K562 (cell line): ENCODE measurements around the gene RAD23B. TPM values are rescaled to one million over a fixed set of nuclear protein-coding genes. Genes with fewer than 3 reads are reported as not detected.
A peak's percentile ranks its signal among the peaks of the same experiment; 100 is the strongest.

Experiments
- ATAC-seq: fragments of 200-7000 bp; cut with Tn5 transposase; 3 replicates; pipeline ENCODE4 v1.9.1; 2020; ENCODE audit warnings: moderate library complexity
- BruUV-seq: library from RNA; stranded (reverse); fragments of 400-500 nt; replicated peaks from 2 replicates; lab custom pipeline; 2021; lab: Mats Ljungman, UMichigan
- CTCF ChIA-PET: fragments of 300-600 bp; formaldehyde crosslinking; extraction: SDS; loops from one replicate; lab custom pipeline; 2021; ENCODE audit warnings: low intra/inter-chr PET ratio; lab: Yijun Ruan, JAX
- POLR2A ChIA-PET: fragments of 300-600, 350-650 bp; sonication (Branson Sonifier 250); formaldehyde crosslinking; extraction: SDS; loops from one replicate; lab custom pipeline; 2021; ENCODE audit warnings: antibody characterized with exemption, inconsistent platforms; lab: Yijun Ruan, JAX
- DNase-seq, 4 experiments: peaks; one replicate each; pipeline versions ENCODE4 v3.0.0 to v3.0.0-alpha.2; 2011 to 2018; ENCODE audit warnings: low spot score in 3 of 4, mixed read lengths in 3 of 4; ENCODE audit errors: extremely low read depth in 1 of 4
- FAIRE-seq: peaks from 2 replicates; lab custom pipeline; 2011; peaks lifted over from hg19 to GRCh38; lab: Jason Lieb, UNC
- H2AFZ ChIP-seq: 2 replicates; pipeline ENCODE4 v1.6.0; 2011; ENCODE audit warnings: low read depth, low read length, control low read depth, inconsistent platforms
- H3K27ac ChIP-seq: fragments of 200-600 bp; 3 replicates; pipeline ENCODE4 v1.8.0; 2011; ENCODE audit warnings: low read depth, mild to moderate bottlenecking, control low read depth, inconsistent platforms, low read length, moderate library complexity, mixed read lengths; ENCODE audit errors: extremely low read depth
- H3K27me3 ChIP-seq, 2 experiments: fragments of 300-600 bp in 1 of 2; 2 replicates in 1 of 2; 3 replicates in 1 of 2; pipeline versions ENCODE4 v1.6.0 to v1.8.0; 2011; ENCODE audit warnings: inconsistent platforms in 2 of 2, low read length in 2 of 2, mild to moderate bottlenecking in 1 of 2, mixed read lengths in 1 of 2, moderate library complexity in 1 of 2; ENCODE audit not compliant: control insufficient read depth in 2 of 2, insufficient read depth in 2 of 2
- H3K36me3 ChIP-seq: fragments of 300-600 bp; 3 replicates; pipeline ENCODE4 v1.8.0; 2011; ENCODE audit warnings: mild to moderate bottlenecking, low read length, inconsistent platforms; ENCODE audit not compliant: control insufficient read depth, insufficient read depth
- H3K4me1 ChIP-seq, 2 experiments: fragments of 200-600 bp in 1 of 2; replicated peaks in 1 of 2; 2 replicates in 1 of 2; 3 replicates in 1 of 2; pipeline versions ENCODE4 v1.5.1 to v1.8.0; 2011; ENCODE audit warnings: inconsistent platforms in 2 of 2, low read length in 2 of 2, mild to moderate bottlenecking in 1 of 2, mixed read lengths in 1 of 2, moderate library complexity in 1 of 2; ENCODE audit not compliant: control insufficient read depth in 2 of 2, insufficient read depth in 2 of 2
- H3K4me2 ChIP-seq: 2 replicates; pipeline ENCODE4 v1.6.1; 2011; ENCODE audit warnings: low read length, control low read depth, inconsistent platforms, mixed read lengths; ENCODE audit not compliant: insufficient read depth
- H3K4me3 ChIP-seq: fragments of 200-600 bp; sonication (generic), shearing (Covaris generic); 2 replicates; pipeline ENCODE4 v1.5.1; 2016; ENCODE audit warnings: control low read depth, inconsistent platforms
- H3K79me2 ChIP-seq: fragments of 200-600 bp; 3 replicates; pipeline ENCODE4 v1.8.0; 2011; ENCODE audit warnings: low read length, inconsistent platforms; ENCODE audit not compliant: control insufficient read depth, insufficient read depth
- H3K9ac ChIP-seq, 2 experiments: 2 replicates each; pipeline versions ENCODE4 v1.6.0 to v1.6.1; 2011; ENCODE audit warnings: low read depth in 2 of 2, low read length in 2 of 2, control low read depth in 1 of 2, inconsistent platforms in 1 of 2, mild to moderate bottlenecking in 1 of 2, mixed read lengths in 1 of 2; ENCODE audit not compliant: insufficient read depth in 1 of 2
- H3K9me1 ChIP-seq: one replicate; pipeline ENCODE4 v1.6.0; 2011; ENCODE audit warnings: inconsistent platforms, mild to moderate bottlenecking, low read length, moderate library complexity; ENCODE audit not compliant: control insufficient read depth, insufficient read depth
- H3K9me3 ChIP-seq: replicated peaks from 2 replicates; pipeline ENCODE4 v1.5.1; 2011; ENCODE audit warnings: low read depth, low read length, inconsistent platforms; ENCODE audit not compliant: control insufficient read depth, insufficient read depth
- H4K20me1 ChIP-seq: replicated peaks from 2 replicates; pipeline ENCODE4 v1.6.1; 2011; ENCODE audit warnings: low read length, inconsistent platforms, mixed read lengths; ENCODE audit not compliant: control insufficient read depth, insufficient read depth
- MLLT1 ChIP-seq, 2 experiments: fragments of 450-650 bp; IDR thresholded peaks; 2 replicates each; pipeline ENCODE4 v1.6.1; 2016
- RBM39 ChIP-seq: fragments of 200-400 bp; formaldehyde crosslinking; optimal IDR thresholded peaks from 2 replicates; pipeline ENCODE3; 2018; ENCODE audit warnings: low read depth, low read length
- STAT5A ChIP-seq: IDR thresholded peaks from 2 replicates; pipeline ENCODE4 v1.6.1; 2012; ENCODE audit warnings: low read length, inconsistent platforms, borderline replicate concordance
- WGBS: fragments of 100-300 bp; shearing (Covaris generic); methylation state at CpG from one replicate; pipeline ENCODE4 v1.1.6; 2016; ENCODE audit warnings: low coverage, mixed read lengths; ENCODE audit not compliant: insufficient coverage; ENCODE audit errors: missing lambda C conversion rate; 5-methylcytosine and 5-hydroxymethylcytosine counted together
- in situ Hi-C: fragments of 300-500 bp; cut with MboI; formaldehyde crosslinking; loops from 4 replicates; pipeline ENCODE4 v1.15.0; 2018; ENCODE audit warnings: inconsistent platforms, mixed read lengths
- intact Hi-C: fragments of 100-400 bp; cut with micrococcal nuclease; formaldehyde crosslinking; loops from 2 replicates; pipeline ENCODE4 v1.14.2; 2022
- polyA plus RNA-seq, 8 experiments: library from polyadenylated mRNA; depleted of rRNA in 4 of 8; stranded (reverse) in 5 of 8; unstranded in 3 of 8; fragments of >200 nt; fragmentation: Nextera tagmentation in 2 of 8; fragmentation: Illumina TruSeq in 1 of 8; extraction: Ambion mirVana in 2 of 8; extraction: Trizol in 1 of 8; gene quantifications; 2 replicates each; pipeline versions ENCODE4 v1.2.1 to v1.2.3, GENCODE V29; 2011 to 2014; ENCODE audit warnings: inconsistent platforms in 1 of 8, missing spikeins in 1 of 8
- total RNA-seq, 7 experiments: library from RNA; depleted of rRNA in 6 of 7; stranded (reverse); fragments of >200 nt in 6 of 7; fragmentation: Illumina TruSeq in 2 of 7; extraction: Trizol in 2 of 7; gene quantifications; 2 replicates each; pipeline versions ENCODE4 v1.2.1 to v1.2.3, GENCODE V29; 2011 to 2021; ENCODE audit warnings: low replicate concordance in 1 of 7
- TF ChIP-seq, protein P1 (sequence below): fragments of 200-800 bp; sonication (Bioruptor generic); IDR thresholded peaks from 2 replicates; pipeline ENCODE4 v1.6.1; 2016; ENCODE audit warnings: missing genetic modification characterization, missing compliant biosample characterization

The RAD23B gene
- total and polyA plus RNA-seq, 9 of the 15 experiments (the other 6 are each of a cell fraction or from before 2014, with no cell fraction given) = 14.5 to 184 (median 114) TPM

DNA sequence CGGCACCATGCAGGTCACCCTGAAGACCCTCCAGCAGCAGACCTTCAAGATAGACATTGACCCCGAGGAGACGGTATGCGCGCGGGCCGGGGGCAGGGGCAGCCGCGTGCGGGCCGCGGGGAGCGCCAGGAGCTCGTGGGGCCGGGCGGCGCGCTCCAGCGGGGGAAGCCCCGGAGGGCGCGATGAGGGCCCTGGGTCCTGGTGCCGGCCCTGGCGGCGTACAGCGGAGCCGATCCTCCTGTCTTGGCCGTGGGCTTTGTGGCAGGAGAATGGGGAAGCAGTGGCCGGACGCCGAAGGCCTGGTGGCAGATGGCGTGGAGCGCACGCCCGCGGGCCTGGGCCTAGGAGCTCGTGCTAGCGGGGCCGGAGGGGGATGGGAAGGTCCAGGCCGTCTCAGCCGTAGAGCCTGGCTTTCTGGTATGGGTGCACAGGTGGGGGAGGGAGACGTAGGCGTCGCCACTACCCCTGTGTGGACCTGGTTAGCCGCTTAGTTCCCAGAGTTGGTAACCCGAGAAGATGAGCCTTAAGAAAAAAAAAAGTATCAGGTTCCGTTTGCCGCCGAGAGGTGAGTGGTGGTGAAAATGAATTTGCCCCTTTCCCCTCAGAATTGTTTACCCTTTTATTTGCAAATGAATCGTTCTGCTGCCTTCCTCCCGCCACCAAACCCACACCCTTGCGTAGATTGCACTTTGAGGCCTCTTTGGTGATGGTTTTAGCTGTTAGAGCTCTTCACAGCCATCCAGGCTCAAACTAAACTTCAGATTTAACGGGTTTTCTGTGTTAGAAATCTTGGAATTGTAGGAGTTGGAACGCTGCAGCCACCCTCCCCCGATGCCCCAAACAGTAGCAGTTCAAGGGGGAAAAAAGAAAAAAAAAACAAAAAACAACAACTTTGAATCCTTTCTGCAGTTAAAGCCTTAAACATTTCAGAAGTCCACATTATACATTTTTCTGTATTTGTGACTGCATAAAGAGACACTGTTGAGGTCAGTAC lies 841 bp downstream of the RAD23B start (continued):
- TF ChIP-seq RBM39 (no peak), MLLT1 (IDR thresholded peaks at IDR 0.05) (peak in 1 of 2 experiments; percentile 50; a peak in 2 of 4 replicates), STAT5A (peak; percentile 8; the same call in 1 of the 2 replicates)

GRCh38 chr9:107284636-107285035 lies 1.6 kb downstream of the RAD23B start:
- Histone ChIP-seq H3K9me1 (no peaks in the 10 kb centered on the region), H3K27ac (peak overlapping the region; percentile 99), H3K79me2 (peaks cover 69% of the 10 kb centered on the region), H3K36me3 (peaks cover 16% of the 10 kb centered on the region; the same call in 1 of the 3 replicates), H3K9ac (peak overlapping the region; percentile 98 to 99; a peak in 3 of 4 replicates), H2AFZ (no peak overlapping the region), H3K4me1 (peaks cover 3 to 23% of the 10 kb centered on the region in 2 experiments; a peak in 3 of 5 replicates), H3K4me2 (peak overlapping the region; percentile 93), H3K4me3 (peak overlapping the region; percentile 98), H3K27me3 (no peaks in the 10 kb centered on the region), H4K20me1 (peaks cover 39% of the 10 kb centered on the region), H3K9me3 (no peaks in the 10 kb centered on the region)
- POLR2A ChIA-PET = interaction anchor here (1.4 to 2.1 kb wide), 3 partner anchors 9 to 22 kb away, joined by 4 to 11 read pairs (median 9); no protein-coding TSS in a partner anchor
- under 1% methylated on average over 6 of the region's 6 CpGs for WGBS
- DNase-seq (no peak), FAIRE-seq (no peak), ATAC-seq (no peak)
- TF ChIP-seq, protein P1, sequence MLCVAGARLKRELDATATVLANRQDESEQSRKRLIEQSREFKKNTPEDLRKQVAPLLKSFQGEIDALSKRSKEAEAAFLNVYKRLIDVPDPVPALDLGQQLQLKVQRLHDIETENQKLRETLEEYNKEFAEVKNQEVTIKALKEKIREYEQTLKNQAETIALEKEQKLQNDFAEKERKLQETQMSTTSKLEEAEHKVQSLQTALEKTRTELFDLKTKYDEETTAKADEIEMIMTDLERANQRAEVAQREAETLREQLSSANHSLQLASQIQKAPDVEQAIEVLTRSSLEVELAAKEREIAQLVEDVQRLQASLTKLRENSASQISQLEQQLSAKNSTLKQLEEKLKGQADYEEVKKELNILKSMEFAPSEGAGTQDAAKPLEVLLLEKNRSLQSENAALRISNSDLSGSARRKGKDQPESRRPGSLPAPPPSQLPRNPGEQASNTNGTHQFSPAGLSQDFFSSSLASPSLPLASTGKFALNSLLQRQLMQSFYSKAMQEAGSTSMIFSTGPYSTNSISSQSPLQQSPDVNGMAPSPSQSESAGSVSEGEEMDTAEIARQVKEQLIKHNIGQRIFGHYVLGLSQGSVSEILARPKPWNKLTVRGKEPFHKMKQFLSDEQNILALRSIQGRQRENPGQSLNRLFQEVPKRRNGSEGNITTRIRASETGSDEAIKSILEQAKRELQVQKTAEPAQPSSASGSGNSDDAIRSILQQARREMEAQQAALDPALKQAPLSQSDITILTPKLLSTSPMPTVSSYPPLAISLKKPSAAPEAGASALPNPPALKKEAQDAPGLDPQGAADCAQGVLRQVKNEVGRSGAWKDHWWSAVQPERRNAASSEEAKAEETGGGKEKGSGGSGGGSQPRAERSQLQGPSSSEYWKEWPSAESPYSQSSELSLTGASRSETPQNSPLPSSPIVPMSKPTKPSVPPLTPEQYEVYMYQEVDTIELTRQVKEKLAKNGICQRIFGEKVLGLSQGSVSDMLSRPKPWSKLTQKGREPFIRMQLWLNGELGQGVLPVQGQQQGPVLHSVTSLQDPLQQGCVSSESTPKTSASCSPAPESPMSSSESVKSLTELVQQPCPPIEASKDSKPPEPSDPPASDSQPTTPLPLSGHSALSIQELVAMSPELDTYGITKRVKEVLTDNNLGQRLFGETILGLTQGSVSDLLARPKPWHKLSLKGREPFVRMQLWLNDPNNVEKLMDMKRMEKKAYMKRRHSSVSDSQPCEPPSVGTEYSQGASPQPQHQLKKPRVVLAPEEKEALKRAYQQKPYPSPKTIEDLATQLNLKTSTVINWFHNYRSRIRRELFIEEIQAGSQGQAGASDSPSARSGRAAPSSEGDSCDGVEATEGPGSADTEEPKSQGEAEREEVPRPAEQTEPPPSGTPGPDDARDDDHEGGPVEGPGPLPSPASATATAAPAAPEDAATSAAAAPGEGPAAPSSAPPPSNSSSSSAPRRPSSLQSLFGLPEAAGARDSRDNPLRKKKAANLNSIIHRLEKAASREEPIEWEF (CRISPR knock-in tag) = 0 out of 2 replicates have a peak, but pooled peaks have one; percentile 20
- no peak for TF ChIP-seq MLLT1 (IDR thresholded peaks at IDR 0.05)
- intact Hi-C loops (no loop called here), in situ Hi-C loops (no loop called here)
- CTCF ChIA-PET = no interaction called here
- BruUV-seq = no TSS peak
